Mononuclear cell (primary cell): ENCODE data around the gene SLC30A10. TPM values are rescaled to one million over a fixed set of nuclear protein-coding genes. Genes with fewer than 3 reads are reported as not detected.
"Not testable (repeated sequence)": the region's sequence is repeated elsewhere in the genome, so short reads cannot be mapped to it uniquely, and the experiment has no call there.

Experiments used
- H3K27me3 ChIP-seq: 2 replicates; pipeline ENCODE4 v1.6.0; 2011; ENCODE audit warnings: low read length, control low read depth; ENCODE audit not compliant: insufficient read depth
- H3K4me1 ChIP-seq: 2 replicates; pipeline ENCODE4 v1.5.1; 2011; ENCODE audit warnings: mild to moderate bottlenecking, low read length, control low read depth; ENCODE audit not compliant: insufficient read depth
- H3K4me3 ChIP-seq: 2 replicates; pipeline ENCODE4 v1.5.1; 2011; ENCODE audit warnings: mild to moderate bottlenecking, low read length, moderate library complexity
- H3K9me3 ChIP-seq: 2 replicates; pipeline ENCODE4 v1.5.1; 2011; ENCODE audit warnings: low read depth, mild to moderate bottlenecking, control low read depth, low read length
- total RNA-seq: library from RNA; depleted of rRNA; stranded (reverse); fragments of >200 nt; gene quantifications from one replicate; pipeline ENCODE4 v1.2.3, GENCODE V29; 2012

Gene SLC30A10
- total RNA-seq: not detected

DNA sequence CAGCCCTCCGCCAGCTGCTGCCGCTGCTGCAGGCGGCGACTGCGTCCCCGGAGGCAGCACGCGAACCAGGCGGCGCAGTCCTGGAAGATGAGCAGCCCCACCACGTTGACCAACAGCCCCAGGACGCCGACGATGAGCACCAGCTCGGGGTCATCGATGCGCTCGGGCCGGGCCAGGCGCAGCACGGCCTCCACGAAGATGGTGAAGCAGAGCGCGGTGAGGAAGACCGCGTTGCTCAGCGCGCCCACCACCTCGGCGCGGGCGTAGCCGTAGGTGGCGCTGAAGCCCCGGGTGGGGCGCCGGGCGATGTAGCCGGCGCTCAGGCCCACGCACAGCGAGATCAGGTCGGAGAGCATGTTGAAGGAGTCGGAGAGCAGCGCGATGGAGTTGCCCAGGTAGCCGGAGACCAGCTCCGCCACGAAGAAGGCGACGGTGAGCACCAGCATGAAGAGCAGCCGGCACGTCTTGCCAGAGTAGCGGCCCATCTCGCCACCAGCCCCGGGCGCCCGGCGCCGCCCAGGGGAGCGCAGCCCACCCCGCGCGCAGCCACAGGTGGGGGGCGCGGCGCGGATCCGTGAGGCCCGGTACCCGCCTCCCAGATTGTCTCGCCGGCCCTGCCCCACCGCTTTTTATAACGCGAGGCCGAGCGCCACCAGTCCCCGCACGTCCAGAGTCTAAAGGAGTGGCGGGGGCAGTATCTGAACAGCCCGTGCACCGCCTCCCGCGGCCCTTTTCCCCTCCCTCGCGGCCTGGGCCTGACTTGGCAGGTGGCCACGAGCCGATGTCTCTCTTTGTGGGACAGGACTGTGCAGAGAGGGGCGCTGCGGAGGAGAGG, at the start of gene SLC30A10:
TSS of gene SLC30A10 (minus strand) at position 602 of the 835 bp plus-strand sequence. CDS start at position 485, 117 bp downstream.
- no peak within 1 kb of the TSS for H3K4me3 ChIP-seq
- H3K9me3 ChIP-seq: no peaks in the 10 kb centered on the region
- H3K27me3 ChIP-seq: peaks cover 51% of the 10 kb centered on the region
- no peaks in the 10 kb centered on the region for H3K4me1 ChIP-seq

DNA sequence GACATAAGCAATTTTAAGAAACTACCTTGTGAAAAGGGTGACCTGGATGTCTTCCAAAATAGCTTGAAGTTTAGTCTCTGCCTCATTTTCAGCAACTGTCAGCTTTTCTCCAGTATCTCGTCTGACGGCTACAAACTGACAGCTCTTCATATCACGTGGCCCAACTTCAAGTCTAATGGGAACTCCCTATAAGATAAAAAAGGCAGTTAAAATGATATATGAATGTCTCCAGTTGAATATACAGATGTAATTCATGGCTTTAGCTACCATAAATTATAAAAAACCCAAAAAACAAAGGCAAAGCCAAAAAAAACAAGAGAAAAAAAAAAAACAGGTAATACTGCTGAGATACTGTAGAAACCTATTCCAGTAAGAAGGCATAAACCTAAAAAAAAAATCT, 44.9 kb upstream of the SLC30A10 start:
- Histone ChIP-seq H3K9me3 (no peaks in the 10 kb centered on the region), H3K4me1 (no peaks in the 10 kb centered on the region), H3K27me3 (no peaks in the 10 kb centered on the region), H3K4me3 (no peak overlapping the region)

DNA sequence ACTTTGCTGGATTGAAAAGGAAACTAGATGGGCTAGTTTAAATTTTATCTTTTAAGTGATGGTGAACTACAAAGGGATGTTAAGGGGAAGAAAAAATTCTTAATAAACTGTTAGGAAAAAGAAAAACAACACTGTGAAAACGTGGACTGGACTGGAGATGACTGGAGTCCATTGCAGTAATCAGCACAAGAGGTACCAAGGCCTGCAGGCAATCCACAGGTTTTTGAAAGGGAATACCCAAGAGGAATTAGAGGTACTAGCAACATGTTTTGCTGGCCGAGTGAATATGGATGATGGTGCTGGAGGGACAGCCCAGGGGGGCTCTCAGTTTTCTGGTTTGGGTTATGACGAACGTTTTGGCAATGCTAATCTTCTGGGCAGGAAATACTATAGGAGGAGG, 39.0 kb upstream of the SLC30A10 start:
- Histone ChIP-seq H3K4me3 (no peak overlapping the region), H3K9me3 (no peaks in the 10 kb centered on the region), H3K4me1 (no peaks in the 10 kb centered on the region), H3K27me3 (no peaks in the 10 kb centered on the region)

DNA sequence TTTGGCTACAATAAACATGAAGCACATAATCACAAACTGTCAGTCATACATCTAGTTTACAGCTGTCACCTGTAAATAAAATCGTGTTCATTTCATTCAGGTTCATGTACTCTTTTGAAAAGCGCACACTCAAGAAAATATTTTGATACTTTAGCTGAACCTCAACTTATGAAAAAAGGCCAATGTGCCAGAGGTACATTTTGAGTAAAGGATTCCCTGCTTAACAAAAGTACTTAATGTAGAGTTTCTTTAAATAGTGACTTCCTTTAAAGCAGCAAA, 37.7 kb upstream of the SLC30A10 start:
- no peaks in the 10 kb centered on the region for H3K4me1 ChIP-seq
- H3K9me3 ChIP-seq: no peaks in the 10 kb centered on the region
- H3K27me3 ChIP-seq: no peaks in the 10 kb centered on the region
- H3K4me3 ChIP-seq: no peak overlapping the region

DNA sequence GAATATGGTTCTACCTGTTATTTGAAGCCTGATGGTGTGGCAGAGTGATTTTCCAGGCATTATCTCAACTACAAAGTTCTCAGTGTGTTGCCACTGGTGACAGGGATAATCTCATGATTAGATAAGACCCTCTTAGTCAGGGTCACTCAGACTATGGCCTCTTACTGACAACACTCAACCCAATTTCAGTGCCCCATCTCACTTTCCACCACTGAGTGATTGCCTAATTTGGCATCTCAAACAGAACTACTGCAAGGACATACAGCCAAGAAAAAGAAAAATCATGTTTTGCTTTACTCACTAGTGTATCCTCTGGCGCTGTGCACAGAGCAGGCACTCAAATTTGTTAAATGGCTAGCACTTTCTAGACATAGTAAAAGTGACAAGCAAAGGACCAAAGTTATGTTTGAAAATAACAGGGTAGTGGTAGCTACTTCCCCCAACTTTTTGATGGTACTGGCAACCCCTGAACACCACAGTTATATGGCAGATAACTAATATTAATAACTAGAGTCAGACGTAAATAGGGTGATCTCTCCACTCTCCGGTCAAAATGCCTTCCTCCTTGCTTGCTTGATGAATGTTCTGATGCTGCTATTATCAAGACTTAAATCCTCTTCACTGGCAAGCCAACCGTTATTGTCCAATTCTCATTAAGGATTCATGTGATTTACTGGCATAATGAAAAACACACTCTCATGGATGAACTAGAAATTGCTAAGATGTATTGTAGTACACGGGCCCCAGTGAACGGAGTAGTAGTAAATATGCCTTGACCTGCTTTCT, 37.1 kb upstream of the SLC30A10 start:
- Histone ChIP-seq H3K4me3 (no peak overlapping the region), H3K4me1 (no peaks in the 10 kb centered on the region), H3K9me3 (no peaks in the 10 kb centered on the region), H3K27me3 (no peaks in the 10 kb centered on the region)

DNA sequence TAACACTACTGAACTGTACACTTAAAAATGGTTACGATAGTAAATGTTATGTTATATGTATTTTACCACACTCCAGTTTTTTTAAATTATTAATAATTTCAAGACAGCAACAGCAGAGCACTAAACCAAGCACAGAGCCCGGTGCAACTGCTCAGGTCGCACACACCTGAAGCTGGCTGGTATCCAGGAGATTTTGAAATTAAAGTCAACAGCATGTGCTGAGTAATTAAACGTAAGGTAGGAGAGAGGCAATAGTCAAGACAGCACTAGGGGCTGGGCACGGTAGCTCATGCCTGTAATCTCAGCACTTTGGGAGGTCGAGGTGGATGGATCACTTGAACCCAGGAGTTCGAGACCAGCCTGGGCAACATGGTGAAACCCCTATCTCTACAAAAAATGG, 35.1 kb upstream of the SLC30A10 start:
- H3K4me1 ChIP-seq: no peaks in the 10 kb centered on the region
- H3K27me3 ChIP-seq: no peaks in the 10 kb centered on the region
- no peak overlapping the region for H3K4me3 ChIP-seq

DNA sequence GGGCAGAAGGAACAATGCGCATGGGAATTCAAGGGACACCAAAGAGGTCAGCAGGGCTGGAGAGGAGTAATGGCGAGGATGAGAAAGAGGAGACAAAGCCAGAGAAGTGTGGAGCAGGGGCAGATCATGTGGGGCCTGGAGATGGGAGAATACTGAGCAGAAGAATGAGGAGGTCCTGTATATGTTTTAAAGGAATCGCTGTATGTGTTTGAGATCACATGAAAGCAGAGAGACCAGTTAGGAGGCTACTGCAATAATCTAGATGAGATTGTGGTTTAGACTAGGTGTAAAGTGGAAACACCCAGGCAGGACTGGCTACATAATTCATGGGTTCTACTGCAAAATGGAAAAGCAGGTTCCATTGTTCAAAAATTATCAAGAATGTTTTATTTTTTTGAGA, 33.3 kb upstream of the SLC30A10 start:
- Histone ChIP-seq H3K4me3 (no peak overlapping the region), H3K4me1 (no peaks in the 10 kb centered on the region), H3K27me3 (no peaks in the 10 kb centered on the region), H3K9me3 (no peaks in the 10 kb centered on the region)

More for the DNA sequence above, 35.1 kb upstream of the SLC30A10 start:
- H3K9me3 ChIP-seq: no peaks in the 10 kb centered on the region

DNA sequence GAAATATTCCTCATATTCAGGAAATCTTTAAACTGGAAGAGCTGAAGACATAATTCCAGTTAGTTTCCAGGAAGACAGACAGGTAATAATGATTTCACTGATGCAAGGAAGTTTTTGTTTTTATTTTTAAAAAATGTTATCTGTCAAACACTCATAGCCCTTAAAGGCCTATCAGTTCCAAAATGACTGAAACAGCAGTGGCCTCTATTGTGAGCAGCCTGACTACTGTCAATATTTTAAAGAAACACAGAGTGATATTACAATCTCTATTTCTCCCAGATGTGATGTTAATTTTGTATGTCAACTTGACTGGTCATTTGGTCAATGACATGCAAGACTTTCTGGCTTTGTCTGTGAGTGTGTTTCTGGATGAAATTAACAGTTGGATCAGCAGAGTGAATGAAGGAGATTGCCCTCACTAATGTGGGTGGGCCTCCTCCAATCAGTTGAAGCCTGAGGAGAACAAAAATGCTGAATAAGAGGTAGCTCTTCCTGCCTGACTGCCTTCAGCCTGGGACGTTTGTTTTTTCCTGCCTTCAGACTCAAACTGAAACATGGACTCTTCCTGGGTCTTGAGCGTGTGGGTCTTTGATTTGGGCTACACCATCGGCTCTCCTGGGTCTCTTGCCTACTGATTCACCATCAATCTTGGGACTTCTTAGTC, 31.3 kb upstream of the SLC30A10 start:
- Histone ChIP-seq H3K27me3 (no peaks in the 10 kb centered on the region), H3K9me3 (no peaks in the 10 kb centered on the region), H3K4me3 (no peak overlapping the region), H3K4me1 (no peaks in the 10 kb centered on the region)

DNA sequence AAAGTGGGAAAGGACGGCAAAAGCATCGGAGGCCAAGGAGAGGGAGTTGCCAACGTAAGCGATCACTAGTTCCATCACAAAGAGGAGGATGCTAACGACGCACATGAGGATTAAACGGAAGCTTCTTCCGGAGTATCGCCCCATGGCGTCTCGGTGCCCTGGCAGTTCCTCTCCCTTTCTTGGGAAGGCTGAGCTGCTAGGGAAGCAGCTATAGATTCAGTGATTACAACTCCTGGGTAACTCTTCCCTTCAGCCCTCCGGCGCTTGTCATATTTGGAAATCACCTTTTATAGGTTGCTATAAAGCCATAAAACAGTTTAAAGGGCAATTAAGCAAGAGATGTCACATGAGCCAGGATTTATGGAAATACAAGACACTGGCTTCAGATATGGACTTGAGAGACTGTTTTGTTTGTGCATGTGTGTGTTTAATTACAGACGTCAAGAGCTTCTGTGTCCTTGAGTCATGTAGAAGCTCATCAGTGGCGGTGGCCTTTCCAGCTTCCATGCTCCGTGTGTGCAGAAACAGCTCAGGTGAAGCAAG, 30.6 kb upstream of the SLC30A10 start:
- no peaks in the 10 kb centered on the region for H3K4me1 ChIP-seq
- H3K9me3 ChIP-seq: no peaks in the 10 kb centered on the region
- H3K4me3 ChIP-seq: no peak overlapping the region
- no peaks in the 10 kb centered on the region for H3K27me3 ChIP-seq

DNA sequence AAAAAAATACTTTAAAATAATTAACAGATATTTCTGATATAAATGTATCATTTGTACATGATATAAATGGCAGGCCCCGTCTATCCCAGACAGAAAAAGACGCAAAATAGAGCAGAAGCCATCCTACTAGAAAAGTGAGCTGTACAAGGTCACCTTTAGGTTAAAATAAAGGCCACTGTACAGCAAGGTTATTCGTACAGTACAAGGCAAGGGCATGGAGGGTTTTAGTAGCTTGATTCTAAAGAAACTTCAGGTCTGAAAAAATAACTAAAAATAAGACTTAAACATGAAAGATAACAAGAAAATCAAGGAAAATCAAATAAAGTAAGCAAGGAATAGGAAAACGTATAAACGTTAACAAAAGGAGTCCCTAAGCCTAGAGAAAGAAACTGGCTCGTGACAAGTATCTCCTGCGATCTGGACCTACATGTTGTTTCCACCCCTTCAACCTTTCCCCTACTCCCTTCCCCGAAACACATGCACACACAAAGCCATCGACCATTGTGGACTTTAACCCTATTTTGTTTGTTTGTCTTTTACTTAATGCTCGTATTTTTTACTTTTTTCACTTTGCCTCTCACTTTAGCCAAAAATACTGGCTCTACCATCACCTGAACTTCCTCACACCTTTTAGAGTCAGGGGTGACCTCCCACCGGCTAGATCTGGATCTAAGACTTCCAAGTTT, 26.5 kb upstream of the SLC30A10 start:
- H3K4me3 ChIP-seq: no peak overlapping the region
- H3K27me3 ChIP-seq: no peaks in the 10 kb centered on the region
- H3K4me1 ChIP-seq: no peaks in the 10 kb centered on the region
- H3K9me3 ChIP-seq: no peaks in the 10 kb centered on the region

DNA sequence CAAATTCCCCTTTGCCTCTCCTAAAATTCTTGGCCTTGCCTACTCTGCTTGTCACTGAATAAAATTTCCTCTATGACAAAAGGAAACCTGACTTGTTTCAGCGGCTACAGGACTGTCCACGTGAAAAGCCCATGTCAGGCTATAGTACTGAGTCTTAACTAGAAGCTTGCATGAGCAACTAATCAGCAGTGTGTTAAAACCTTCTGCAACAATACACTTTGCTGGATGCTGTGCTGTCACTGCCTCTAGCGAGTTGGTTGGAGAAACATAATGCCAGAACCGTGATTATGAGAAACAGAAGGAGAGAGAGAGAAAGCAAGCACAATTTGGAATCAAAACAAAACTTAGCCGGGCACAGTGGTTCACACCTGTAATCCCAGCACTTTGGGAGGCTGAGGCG, 25.7 kb upstream of the SLC30A10 start:
- no peak overlapping the region for H3K4me3 ChIP-seq
- H3K27me3 ChIP-seq: no peaks in the 10 kb centered on the region
- no peaks in the 10 kb centered on the region for H3K4me1 ChIP-seq
- H3K9me3 ChIP-seq: no peaks in the 10 kb centered on the region

DNA sequence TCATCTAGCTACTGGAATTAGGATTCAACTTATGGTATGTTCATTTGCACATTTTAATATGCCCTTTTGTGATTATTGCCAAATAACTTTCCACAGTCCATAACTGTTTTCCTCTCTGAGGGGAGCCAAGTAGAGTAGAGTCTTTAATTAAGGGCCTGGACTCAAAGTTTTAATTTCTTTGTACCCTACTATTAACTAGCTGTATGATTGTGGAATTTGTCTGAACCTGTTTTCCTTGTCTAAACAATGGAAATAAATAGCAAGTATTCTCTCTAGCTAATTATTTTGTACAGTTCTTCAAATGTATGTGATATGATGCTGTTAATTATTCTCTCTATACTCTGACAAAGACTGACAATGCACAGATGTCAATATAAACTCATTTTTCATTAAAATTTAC, 24.0 kb upstream of the SLC30A10 start:
- no peaks in the 10 kb centered on the region for H3K4me1 ChIP-seq
- no peaks in the 10 kb centered on the region for H3K9me3 ChIP-seq
- no peaks in the 10 kb centered on the region for H3K27me3 ChIP-seq
- H3K4me3 ChIP-seq: no peak overlapping the region

DNA sequence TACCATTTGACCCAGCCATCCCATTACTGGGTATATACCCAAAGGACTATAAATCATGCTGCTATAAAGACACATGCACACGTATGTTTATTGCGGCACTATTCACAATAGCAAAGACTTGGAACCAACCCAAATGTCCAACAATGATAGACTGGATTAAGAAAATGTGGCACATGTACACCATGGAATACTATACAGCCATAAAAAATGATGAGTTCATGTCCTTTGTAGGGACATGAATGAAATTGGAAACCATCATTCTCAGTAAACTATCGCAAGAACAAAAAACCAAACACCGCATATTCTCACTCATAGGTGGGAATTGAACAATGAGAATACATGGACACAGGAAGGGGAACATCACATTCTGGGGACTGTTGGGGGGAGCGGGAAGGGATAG, 20.9 kb upstream of the SLC30A10 start:
- not testable (repeated sequence) for H3K27me3 ChIP-seq, H3K9me3 ChIP-seq, H3K4me3 ChIP-seq, H3K4me1 ChIP-seq

DNA sequence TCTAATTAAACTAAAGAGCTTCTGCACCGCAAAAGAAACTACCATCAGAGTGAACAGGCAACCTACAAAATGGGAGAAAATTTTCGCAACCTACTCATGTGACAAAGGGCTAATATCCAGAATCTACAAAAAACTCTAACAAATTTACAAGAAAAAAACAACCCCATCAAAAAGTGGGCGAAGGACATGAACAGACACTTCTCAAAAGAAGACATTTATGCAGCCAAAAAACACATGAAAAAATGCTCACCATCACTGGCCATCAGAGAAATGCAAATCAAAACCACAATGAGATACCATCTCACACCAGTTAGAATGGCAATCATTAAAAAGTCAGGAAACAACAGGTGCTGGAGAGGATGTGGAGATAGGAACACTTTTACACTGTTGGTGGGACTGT, 20.4 kb upstream of the SLC30A10 start:
- not testable (repeated sequence) for H3K4me1 ChIP-seq, H3K9me3 ChIP-seq, H3K4me3 ChIP-seq, H3K27me3 ChIP-seq

DNA sequence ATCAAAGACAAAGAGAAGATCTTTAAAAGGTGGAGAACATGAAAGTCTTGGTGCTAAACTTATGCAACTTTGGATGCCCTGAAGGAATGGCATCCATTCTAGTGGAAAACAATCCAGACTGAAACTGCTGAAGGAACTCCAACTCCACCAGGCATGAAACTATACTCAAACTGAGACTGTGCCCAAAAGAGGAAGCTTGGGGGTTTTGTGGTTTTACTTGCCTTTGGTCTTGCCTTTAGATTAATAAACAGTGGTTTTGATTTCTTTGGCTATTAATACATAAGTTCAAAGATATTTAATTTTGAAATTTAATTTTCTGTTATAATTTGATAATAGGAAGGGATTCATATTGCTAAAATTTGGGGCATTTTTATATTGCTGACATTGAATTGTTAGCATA, 17.4 kb upstream of the SLC30A10 start:
- H3K4me1 ChIP-seq: no peaks in the 10 kb centered on the region
- H3K9me3 ChIP-seq: no peaks in the 10 kb centered on the region
- H3K4me3 ChIP-seq: no peak overlapping the region
- H3K27me3 ChIP-seq: peaks cover 11% of the 10 kb centered on the region
